HCT116 (cell line): ENCODE results near the gene AMN. TPM values are rescaled to one million over a fixed set of nuclear protein-coding genes. Genes with fewer than 3 reads are reported as not detected.

Experiments used
- ATAC-seq: fragments of 200-7000 bp; cut with Tn5 transposase; 2 replicates; pipeline ENCODE4 v1.9.1; 2020; ENCODE audit warnings: mild to moderate bottlenecking, moderate library complexity
- BruUV-seq: library from RNA; stranded (reverse); fragments of 400-500 nt; replicated peaks from 2 replicates; lab custom pipeline; 2021; lab: Mats Ljungman, UMichigan
- CTCF ChIA-PET: fragments of 300-600 bp; sonication (Branson Sonifier 250); formaldehyde crosslinking; loops from one replicate; lab custom pipeline; 2021; ENCODE audit warnings: antibody characterized with exemption; lab: Charles Lee
- POLR2A ChIA-PET: fragments of 300-600, 350-600 bp; sonication (Branson Sonifier 250); formaldehyde crosslinking; loops from one replicate; lab custom pipeline; 2021; ENCODE audit warnings: antibody characterized with exemption; lab: Charles Lee
- RAD21 ChIA-PET, 2 experiments: fragments of 300-600 bp; sonication (Branson Sonifier 250); formaldehyde crosslinking; loops; one replicate each; lab custom pipeline; 2023; ENCODE audit warnings: low total read pairs in 2 of 2; ENCODE audit not compliant: uncharacterized antibody in 2 of 2, unreplicated experiment in 2 of 2, low non-redundant PET in 1 of 2; lab: Charles Lee
- DNase-seq: peaks from one replicate; pipeline ENCODE4 v3.0.0-alpha.2; 2010; ENCODE audit warnings: low read depth, low spot score
- H2AFZ ChIP-seq: fragments of 200-600 bp; shearing (Covaris generic), sonication (generic); 2 replicates; pipeline ENCODE4 v1.6.1; 2017; ENCODE audit warnings: low read depth, mixed run types, mixed read lengths, antibody characterized with exemption, low read length; ENCODE audit not compliant: poor library complexity, severe bottlenecking
- H3K27ac ChIP-seq: 2 replicates; pipeline ENCODE4 v1.5.1; 2012; ENCODE audit warnings: low read depth, low read length
- H3K27me3 ChIP-seq: fragments of 200-600 bp; sonication (generic); 2 replicates; pipeline ENCODE4 v1.6.1; 2016; ENCODE audit warnings: mixed run types, low read length, mixed read lengths; ENCODE audit not compliant: insufficient read depth
- H3K36me3 ChIP-seq, 2 experiments: fragments of 200-500 bp in 1 of 2; fragments of 200-600 bp in 1 of 2; sonication (Bioruptor generic) in 1 of 2; sonication (generic) in 1 of 2; 2 replicates each; pipeline versions ENCODE4 v1.5.1 to v1.6.1; 2014 to 2016; ENCODE audit warnings: low read length in 2 of 2, inconsistent platforms in 1 of 2, mixed read lengths in 1 of 2, mixed run types in 1 of 2; ENCODE audit not compliant: insufficient read depth in 2 of 2, control insufficient read depth in 1 of 2
- H3K4me1 ChIP-seq, 2 experiments: fragments of 200-600 bp in 1 of 2; sonication (generic) in 1 of 2; 2 replicates each; pipeline versions ENCODE4 v1.5.1 to v1.6.1; 2012 to 2017; ENCODE audit warnings: low read length in 2 of 2, inconsistent platforms in 1 of 2, mild to moderate bottlenecking in 1 of 2, mixed read lengths in 1 of 2, mixed run types in 1 of 2, moderate library complexity in 1 of 2; ENCODE audit not compliant: insufficient read depth in 2 of 2, control insufficient read depth in 1 of 2
- H3K4me2 ChIP-seq: fragments of 200-600 bp; sonication (generic); 2 replicates; pipeline ENCODE4 v1.6.1; 2017; ENCODE audit warnings: mixed run types, low read length, mixed read lengths
- H3K4me3 ChIP-seq, 2 experiments: fragments of 200-600 bp in 1 of 2; sonication (generic) in 1 of 2; replicated peaks in 1 of 2; 2 replicates each; pipeline ENCODE4 v1.5.1; 2011 to 2016; ENCODE audit warnings: low read length in 2 of 2, control low read depth in 1 of 2, low read depth in 1 of 2, mild to moderate bottlenecking in 1 of 2, mixed read lengths in 1 of 2, mixed run types in 1 of 2
- H3K79me2 ChIP-seq: fragments of 200-600 bp; sonication (generic); 2 replicates; pipeline ENCODE4 v1.6.1; 2017; ENCODE audit warnings: mild to moderate bottlenecking, mixed run types, low read length, moderate library complexity, mixed read lengths; ENCODE audit not compliant: insufficient read depth
- H3K9ac ChIP-seq: fragments of 200-600 bp; sonication (generic); 2 replicates; pipeline ENCODE4 v1.6.1; 2016; ENCODE audit warnings: low read length, mixed read lengths
- H3K9me2 ChIP-seq: fragments of 200-600 bp; sonication (generic), shearing (Covaris generic); 2 replicates; pipeline ENCODE4 v1.6.1; 2017; ENCODE audit warnings: mixed run types, mild to moderate bottlenecking, moderate library complexity; ENCODE audit not compliant: insufficient read depth
- H3K9me3 ChIP-seq, 2 experiments: fragments of 200-500 bp in 1 of 2; fragments of 200-600 bp in 1 of 2; sonication (Bioruptor generic) in 1 of 2; sonication (generic) in 1 of 2; 2 replicates each; pipeline ENCODE4 v1.6.1; 2014 to 2017; ENCODE audit warnings: low read length in 2 of 2, mixed read lengths in 2 of 2, inconsistent platforms in 1 of 2, low read depth in 1 of 2, mild to moderate bottlenecking in 1 of 2, mixed run types in 1 of 2, moderate library complexity in 1 of 2; ENCODE audit not compliant: control insufficient read depth in 1 of 2, insufficient read depth in 1 of 2
- H4K20me1 ChIP-seq: fragments of 200-600 bp; sonication (generic), shearing (Covaris generic); 2 replicates; pipeline ENCODE4 v1.6.1; 2017; ENCODE audit warnings: mixed run types, mild to moderate bottlenecking, moderate library complexity; ENCODE audit not compliant: insufficient read depth
- ATF3 ChIP-seq: IDR thresholded peaks from 2 replicates; pipeline ENCODE4 v1.6.1; 2012
- CBX3 ChIP-seq: IDR thresholded peaks from 2 replicates; pipeline ENCODE4 v1.6.1; 2012; ENCODE audit warnings: low read depth
- CEBPB ChIP-seq: IDR thresholded peaks from 2 replicates; pipeline ENCODE4 v1.6.1; 2012; ENCODE audit warnings: low read depth
- CTCF ChIP-seq, 3 experiments: fragments of 200-600 bp in 1 of 3; sonication (generic) in 1 of 3; IDR thresholded peaks in 2 of 3; conservative IDR thresholded peaks in 1 of 3; 2 replicates each; pipeline ENCODE4 v1.5.1; 2012 to 2017; ENCODE audit warnings: low read depth in 2 of 3, low read length in 2 of 3, antibody characterized with exemption in 1 of 3, borderline replicate concordance in 1 of 3, control low read depth in 1 of 3, mild to moderate bottlenecking in 1 of 3, mixed read lengths in 1 of 3, mixed run types in 1 of 3, moderate library complexity in 1 of 3; ENCODE audit not compliant: insufficient read depth in 1 of 3
- EZH2 ChIP-seq: fragments of 200-600 bp; sonication (generic); IDR thresholded peaks from 2 replicates; pipeline ENCODE4 v1.6.1; 2017; ENCODE audit warnings: antibody characterized with exemption, mixed run types
- EZH2phosphoT487 ChIP-seq: fragments of 200-600 bp; IDR thresholded peaks from 2 replicates; pipeline ENCODE4 v1.6.1; 2018; ENCODE audit warnings: antibody characterized with exemption, borderline replicate concordance
- FOSL1 ChIP-seq: IDR thresholded peaks from 2 replicates; pipeline ENCODE4 v1.6.1; 2012; ENCODE audit warnings: low read depth
- JUND ChIP-seq: IDR thresholded peaks from 2 replicates; pipeline ENCODE4 v1.6.1; 2012
- MAX ChIP-seq: IDR thresholded peaks from 2 replicates; pipeline ENCODE4 v1.6.1; 2012
- POLR2A ChIP-seq: IDR thresholded peaks from 2 replicates; pipeline ENCODE4 v1.7.0; 2011; ENCODE audit warnings: borderline replicate concordance; ENCODE audit not compliant: insufficient read depth, insufficient read length; ENCODE audit errors: extremely low read depth
- POLR2AphosphoS5 ChIP-seq: IDR thresholded peaks from 2 replicates; pipeline ENCODE4 v1.6.1; 2011; ENCODE audit warnings: mild to moderate bottlenecking, low read depth, low read length, moderate library complexity
- RAD21 ChIP-seq: IDR thresholded peaks from 2 replicates; pipeline ENCODE4 v1.6.1; 2012; ENCODE audit warnings: low read depth, mild to moderate bottlenecking
- REST ChIP-seq: IDR thresholded peaks from 2 replicates; pipeline ENCODE4 v1.6.1; 2012; ENCODE audit warnings: low read depth
- SIN3A ChIP-seq: IDR thresholded peaks from 2 replicates; pipeline ENCODE4 v1.6.1; 2012; ENCODE audit warnings: low read depth
- SP1 ChIP-seq: IDR thresholded peaks from 2 replicates; pipeline ENCODE4 v1.6.1; 2012; ENCODE audit warnings: low read depth
- SRF ChIP-seq: IDR thresholded peaks from 2 replicates; pipeline ENCODE4 v1.6.1; 2012; ENCODE audit warnings: low read depth
- TCF7L2 ChIP-seq: IDR thresholded peaks from 2 replicates; pipeline ENCODE4 v1.7.0; 2011; ENCODE audit warnings: borderline replicate concordance, inconsistent platforms; ENCODE audit not compliant: insufficient read depth, insufficient read length; ENCODE audit errors: extremely low read depth
- ZNF274 ChIP-seq: fragments of 200-500 bp; sonication (Bioruptor generic); IDR thresholded peaks from 2 replicates; pipeline ENCODE4 v1.6.1; 2014; ENCODE audit warnings: mild to moderate bottlenecking, low read depth, low read length, inconsistent platforms
- intact Hi-C: fragments of 100-400 bp; cut with micrococcal nuclease; formaldehyde crosslinking; loops from 2 replicates; pipeline ENCODE4 v1.10.0; 2022
- total RNA-seq: library from RNA; stranded (reverse); gene quantifications from one replicate; pipeline ENCODE4 v1.2.1, GENCODE V29; 2021; ENCODE audit not compliant: unreplicated experiment

AMN gene
- total RNA-seq, 1 experiment from 2014 or later: 5.7 TPM

GRCh38 chr14:102917469-102918211, 4.8 kb upstream of the AMN start:
- intact Hi-C loops: loop anchor here (1.0 to 10.0 kb wide), 4 partner anchors 142 to 480 kb away; partner anchors contain the start of gene RCOR1
- Histone ChIP-seq H3K9me3 (no peaks in the 10 kb centered on the region), H3K4me2 (no peak overlapping the region), H3K9ac (no peak overlapping the region), H3K4me3 (no peak overlapping the region), H3K79me2 (no peaks in the 10 kb centered on the region), H2AFZ (no peak overlapping the region), H3K9me2 (no peaks in the 10 kb centered on the region), H3K27ac (no peak overlapping the region), H3K27me3 (no peaks in the 10 kb centered on the region), H4K20me1 (no peaks in the 10 kb centered on the region), H3K4me1 (no peaks in the 10 kb centered on the region), H3K36me3 (no peaks in the 10 kb centered on the region)
- TF ChIP-seq CBX3 (no peak), TCF7L2 (no peak), MAX (no peak), FOSL1 (no peak), SIN3A (no peak), SP1 (no peak), CTCF (IDR thresholded peaks at IDR 0.05 in 2 of 3, conservative IDR thresholded peaks at IDR 0.05 in 1 of 3; ENCODE audit: borderline replicate concordance in 1 of 3, insufficient read depth in 1 of 3, low read depth in 2 of 3, low read length in 2 of 3) (peak; percentile 75 to 79 (median 78)), POLR2AphosphoS5 (no peak), RAD21 (peak; percentile 90), REST (no peak), JUND (no peak), EZH2phosphoT487 (no peak), EZH2 (no peak), CEBPB (no peak), SRF (no peak), ZNF274 (no peak), POLR2A (no peak), ATF3 (no peak)
- CTCF ChIA-PET: interaction anchor here (2.2 kb wide), 1 partner anchor 223 kb away, joined by 15 read pairs; no protein-coding TSS in a partner anchor
- POLR2A ChIA-PET: no interaction called here
- DNase-seq (peak; percentile 18), ATAC-seq (peak; percentile 71)
- no TSS peak for BruUV-seq
- RAD21 ChIA-PET: no interaction called here
